Measurements from ENCODE around the gene FOSL1.

GRCh38 chr11:65945941-65946558 is 45.9 kb upstream of the FOSL1 start:
- TF ChIP-seq, protein P1, sequence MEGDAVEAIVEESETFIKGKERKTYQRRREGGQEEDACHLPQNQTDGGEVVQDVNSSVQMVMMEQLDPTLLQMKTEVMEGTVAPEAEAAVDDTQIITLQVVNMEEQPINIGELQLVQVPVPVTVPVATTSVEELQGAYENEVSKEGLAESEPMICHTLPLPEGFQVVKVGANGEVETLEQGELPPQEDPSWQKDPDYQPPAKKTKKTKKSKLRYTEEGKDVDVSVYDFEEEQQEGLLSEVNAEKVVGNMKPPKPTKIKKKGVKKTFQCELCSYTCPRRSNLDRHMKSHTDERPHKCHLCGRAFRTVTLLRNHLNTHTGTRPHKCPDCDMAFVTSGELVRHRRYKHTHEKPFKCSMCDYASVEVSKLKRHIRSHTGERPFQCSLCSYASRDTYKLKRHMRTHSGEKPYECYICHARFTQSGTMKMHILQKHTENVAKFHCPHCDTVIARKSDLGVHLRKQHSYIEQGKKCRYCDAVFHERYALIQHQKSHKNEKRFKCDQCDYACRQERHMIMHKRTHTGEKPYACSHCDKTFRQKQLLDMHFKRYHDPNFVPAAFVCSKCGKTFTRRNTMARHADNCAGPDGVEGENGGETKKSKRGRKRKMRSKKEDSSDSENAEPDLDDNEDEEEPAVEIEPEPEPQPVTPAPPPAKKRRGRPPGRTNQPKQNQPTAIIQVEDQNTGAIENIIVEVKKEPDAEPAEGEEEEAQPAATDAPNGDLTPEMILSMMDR (IDR thresholded peaks at IDR 0.05; ENCODE audit: low read depth, low read length), result no peak
- TF ChIP-seq POLR2A (IDR thresholded peaks at IDR 0.05; ENCODE audit: extremely low read depth, insufficient read length), result no peak
